Heart left ventricle (tissue), 16 donors: ENCODE measurements around the gene IL1RAPL1. TPM values are rescaled to one million over a fixed set of nuclear protein-coding genes. Genes with fewer than 3 reads are reported as not detected.

ENCODE experiments used
- ATAC-seq, 4 donors: fragments of 200-7000 bp; cut with Tn5 transposase; one replicate each; pipeline ENCODE4 v1.9.1; 2020 to 2022; ENCODE audit warnings: moderate library complexity in 4 of 4, mild to moderate bottlenecking in 3 of 4, moderate number of reproducible peaks in 1 of 4
- DNase-seq, 5 donors: peaks; one replicate each; pipeline ENCODE4 v3.0.0-alpha.2; 2020
- H3K27ac ChIP-seq, 12 donors: fragments of 200-600 bp; sonication (generic) in 4 of 12; one replicate each; pipeline versions ENCODE4 v1.5.0 to v1.8.0; 2016 to 2022; ENCODE audit warnings: mild to moderate bottlenecking in 2 of 12
- H3K27me3 ChIP-seq, 9 donors: fragments of 200-600 bp; sonication (generic) in 2 of 9; one replicate each; pipeline versions ENCODE4 v1.5.1 to v1.8.0; 2016 to 2022; ENCODE audit warnings: mild to moderate bottlenecking in 3 of 9
- H3K36me3 ChIP-seq, 9 donors: fragments of 200-600 bp; sonication (generic) in 2 of 9; one replicate each; pipeline versions ENCODE4 v1.5.0 to v1.8.0; 2018 to 2022; ENCODE audit warnings: mild to moderate bottlenecking in 2 of 9
- H3K4me1 ChIP-seq, 12 donors: fragments of 200-600 bp; sonication (generic) in 4 of 12; one replicate each; pipeline versions ENCODE4 v1.5.0 to v1.8.0; 2016 to 2022; ENCODE audit warnings: mild to moderate bottlenecking in 3 of 12
- H3K4me3 ChIP-seq, 12 donors: fragments of 200-600 bp; sonication (generic) in 4 of 12; one replicate each; pipeline versions ENCODE4 v1.5.0 to v1.8.0; 2017 to 2022; ENCODE audit warnings: mild to moderate bottlenecking in 9 of 12, moderate library complexity in 4 of 12
- H3K9me3 ChIP-seq, 12 donors: fragments of 200-600 bp; sonication (generic) in 4 of 12; one replicate each; pipeline versions ENCODE4 v1.5.0 to v1.8.0; 2016 to 2022; ENCODE audit warnings: mild to moderate bottlenecking in 1 of 12
- CTCF ChIP-seq, 12 donors: fragments of 200-600 bp; sonication (generic) in 4 of 12; IDR thresholded peaks; one replicate each; pipeline versions ENCODE4 v1.5.0 to v1.8.0; 2018 to 2022; ENCODE audit warnings: antibody characterized with exemption in 12 of 12, mild to moderate bottlenecking in 5 of 12
- POLR2A ChIP-seq, 2 donors: fragments of 450-650 bp; IDR thresholded peaks; one replicate each; pipeline ENCODE4 v1.6.1; 2017; ENCODE audit warnings: antibody characterized with exemption in 2 of 2, mild to moderate bottlenecking in 2 of 2, moderate library complexity in 2 of 2
- WGBS, 4 donors: extraction: QIAGEN DNeasy Blood & Tissue Kit in 2 of 4; methylation state at CpG; one replicate each; pipeline versions ENCODE4 v1.1.5 to v1.1.7; 2013 to 2018; 5-methylcytosine and 5-hydroxymethylcytosine counted together
- intact Hi-C, 10 donors: fragments of 100-400 bp; cut with DNase I; formaldehyde crosslinking; loops; one replicate each; pipeline versions ENCODE4 v1.11.1 to v1.14.2; 2022
- polyA plus RNA-seq, 2 donors: library from polyadenylated mRNA; stranded (reverse); fragments of 200-250 nt; gene quantifications; one replicate each; pipeline ENCODE4 v1.2.3, GENCODE V29; 2013
- total RNA-seq, 9 donors: library from RNA; depleted of rRNA in 2 of 9; stranded (reverse); fragments of >200 nt in 2 of 9; fragmentation: NEBNext Ultra II Directional in 3 of 9; extraction: Animal tissue kit (Norgen Biotek cat#: 25700) in 3 of 9; gene quantifications; one replicate each; pipeline versions ENCODE4 v1.1.0 to v1.2.4, GENCODE V29; 2016 to 2023
- donor health status: ischemic (EF 13 %, LVEDD 7.1; RV severe dilation, severe dysfunction).
- donor health status: healthy with polysubstance abuse.
- donor health status: DM: no; HTN: yes; CAD: no.
- donor health status: DM: no; HTN: no; CAD: no.
- donor health status: ischemic (EF 25% LVEDD 6.9; RV normal size, moderate dysfunction).
- donor health status: ischemic (EF 25% LVEDD 5.7; RV mildly dilated, moderate dysfunction).
- donor health status: healthy.
- donor health status: DM: yes; HTN: yes; CAD: no.
- donor health status: ischemic (EF 35%, LVEDD 5.7; RV mildly dilated, moderate dysfunction).
- donor health status: nonischemic (EF 11% LVEDD 7.7; RV severe dilation, severe dysfunction).
- donor health status: DM: yes; HTN: yes; CAD: no.
- donor health status: PGD.
- donor health status: ischemic (EF 29% LVEDD 5.4; RV normal size, mild dysfunction).
- donor health status: nonischemic (EF 23%, LVEDD 6.1; RV moderate dilation, normal function).

IL1RAPL1 gene
- total and polyA plus RNA-seq, 11 donors, result 0.42 to 4.7 (median 2.3) TPM

DNA sequence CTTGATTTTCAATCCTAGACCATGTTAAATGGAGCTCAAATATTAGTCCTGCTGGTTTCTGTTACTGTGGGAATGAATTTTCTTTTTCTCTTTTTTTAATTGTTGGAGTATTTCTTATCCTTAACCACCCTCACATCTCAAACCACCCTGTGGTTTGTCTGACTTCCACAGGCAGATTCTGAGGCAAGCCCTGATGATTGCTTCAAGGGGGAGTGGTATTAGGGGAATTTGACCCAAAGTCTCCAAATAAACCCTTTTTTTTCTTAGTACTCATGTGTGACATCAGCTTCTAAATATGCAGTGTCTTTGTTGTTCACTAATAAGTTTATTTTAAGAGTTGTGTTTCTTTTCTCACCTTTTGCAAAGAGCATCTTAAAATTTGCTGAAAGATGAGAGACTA lies 810.3 kb downstream of the IL1RAPL1 start:
- Histone ChIP-seq H3K27me3 (no peaks in the 10 kb centered on the region), H3K9me3 (no peaks in the 10 kb centered on the region), H3K4me3 (no peak overlapping the region), H3K4me1 (no peaks in the 10 kb centered on the region), H3K27ac (no peak overlapping the region), H3K36me3 (no peaks in the 10 kb centered on the region)
- DNase-seq (no peak), ATAC-seq (no peak)
- TF ChIP-seq POLR2A (IDR thresholded peaks at IDR 0.05) (no peak), CTCF (IDR thresholded peaks at IDR 0.05) (no peak)
- intact Hi-C loops, result no loop called here

DNA sequence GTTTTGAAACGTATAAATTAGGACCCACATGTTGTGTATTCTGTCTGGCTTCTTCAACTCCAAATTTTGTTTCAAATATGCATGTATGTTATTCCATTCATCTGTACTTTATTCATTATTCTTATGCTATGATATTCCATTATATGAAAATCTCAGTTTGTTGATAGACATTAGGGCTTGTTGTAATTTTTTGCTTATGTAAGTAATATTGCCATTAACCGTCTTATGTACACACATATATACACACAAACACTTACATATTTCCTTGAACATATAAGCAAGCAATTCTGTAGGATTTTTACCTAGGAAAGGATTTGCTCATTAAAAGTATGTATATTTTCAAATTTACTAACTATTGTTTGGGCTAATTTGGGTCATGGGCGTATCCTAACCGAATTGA lies 820.1 kb downstream of the IL1RAPL1 start:
- Histone ChIP-seq H3K36me3 (no peaks in the 10 kb centered on the region), H3K9me3 (no peaks in the 10 kb centered on the region), H3K4me1 (no peaks in the 10 kb centered on the region), H3K27ac (no peak overlapping the region), H3K4me3 (no peak overlapping the region), H3K27me3 (no peaks in the 10 kb centered on the region)
- TF ChIP-seq CTCF (IDR thresholded peaks at IDR 0.05) (no peak), POLR2A (IDR thresholded peaks at IDR 0.05) (no peak)
- intact Hi-C loops, result no loop called here
- DNase-seq (no peak), ATAC-seq (no peak)
- 86 to 97% (median 92%) methylated on average over 4 of the region's 4 CpGs for WGBS, 4 donors

DNA sequence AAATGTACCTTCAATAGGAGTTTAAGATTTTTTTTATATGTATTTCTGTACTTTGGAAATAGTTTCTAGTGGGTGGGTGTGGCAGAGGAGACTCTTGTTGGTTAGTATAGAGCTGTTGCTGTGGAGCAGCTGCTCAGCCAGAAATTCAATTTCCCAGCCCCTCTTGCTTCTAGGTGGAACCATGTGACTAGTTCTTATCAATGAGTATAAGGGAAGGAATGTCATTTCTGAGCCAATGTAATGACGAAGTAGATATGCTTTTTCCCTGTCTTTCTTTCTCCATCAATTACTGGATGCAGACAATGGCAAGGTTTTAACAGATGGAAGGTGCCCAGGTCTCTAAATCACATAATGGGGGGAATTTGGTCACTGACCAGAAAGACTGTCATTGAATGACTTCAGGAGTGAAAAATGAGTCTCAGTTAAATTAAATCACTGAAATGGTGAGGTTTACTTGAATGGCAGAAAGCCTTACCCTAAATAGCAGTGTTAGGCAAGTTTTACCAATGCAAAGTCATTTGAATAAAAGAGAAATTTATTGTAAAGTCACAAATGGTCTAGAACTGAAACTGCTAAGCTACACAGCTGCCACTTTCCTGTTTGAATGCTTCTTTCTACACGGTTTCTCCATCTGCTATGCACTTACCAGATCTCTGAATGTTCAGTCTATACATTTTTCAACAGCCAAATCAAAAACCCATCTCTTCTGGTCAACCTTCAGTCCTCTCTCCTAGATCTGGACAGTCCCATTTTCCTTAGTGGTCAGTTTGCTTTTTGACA lies 832.7 kb downstream of the IL1RAPL1 start:
- no peak overlapping the region for H3K27ac ChIP-seq
- ATAC-seq (peak in 1 of 4 donors; percentile 60), DNase-seq (no peak)
- H3K4me3 ChIP-seq, result no peak overlapping the region
- intact Hi-C loops, result no loop called here
- no peaks in the 10 kb centered on the region for H3K4me1 ChIP-seq
- no peaks in the 10 kb centered on the region for H3K9me3 ChIP-seq
- TF ChIP-seq POLR2A (IDR thresholded peaks at IDR 0.05) (no peak), CTCF (IDR thresholded peaks at IDR 0.05) (no peak)
- H3K36me3 ChIP-seq, result no peaks in the 10 kb centered on the region
- no peaks in the 10 kb centered on the region for H3K27me3 ChIP-seq
- WGBS, 4 donors, result 21 to 47% (median 29%) methylated on average over 2 of the region's 2 CpGs

GRCh38 chrX:29422034-29422433 lies 834.8 kb downstream of the IL1RAPL1 start:
- Histone ChIP-seq H3K27ac (no peak overlapping the region), H3K9me3 (peaks cover 0 to 2% (median 0%) of the 10 kb centered on the region in 12 donors), H3K36me3 (no peaks in the 10 kb centered on the region), H3K4me1 (no peaks in the 10 kb centered on the region), H3K27me3 (no peaks in the 10 kb centered on the region), H3K4me3 (no peak overlapping the region)
- TF ChIP-seq CTCF (IDR thresholded peaks at IDR 0.05) (no peak), POLR2A (IDR thresholded peaks at IDR 0.05) (no peak)
- intact Hi-C loops, result no loop called here
- WGBS, 4 donors, result 50 to 86% (median 68%) methylated on average over 3 of the region's 3 CpGs
- ATAC-seq (no peak), DNase-seq (no peak)
